WI38 (cell line): ENCODE data around the gene RAB11FIP4.

Experiments used
- H3K4me3 ChIP-seq: 2 replicates; pipeline ENCODE4 v1.5.1; 2011; ENCODE audit warnings: low read depth, mild to moderate bottlenecking, control low read depth, low read length
- TF ChIP-seq, protein P1 (sequence below): IDR thresholded peaks from 2 replicates; pipeline ENCODE4 v1.5.1; 2012; ENCODE audit warnings: low read depth, mild to moderate bottlenecking, control low read depth, low read length

RAB11FIP4 gene

GRCh38 chr17:31579265-31579664 is 187.8 kb downstream of the RAB11FIP4 start:
- TF ChIP-seq, protein P1, sequence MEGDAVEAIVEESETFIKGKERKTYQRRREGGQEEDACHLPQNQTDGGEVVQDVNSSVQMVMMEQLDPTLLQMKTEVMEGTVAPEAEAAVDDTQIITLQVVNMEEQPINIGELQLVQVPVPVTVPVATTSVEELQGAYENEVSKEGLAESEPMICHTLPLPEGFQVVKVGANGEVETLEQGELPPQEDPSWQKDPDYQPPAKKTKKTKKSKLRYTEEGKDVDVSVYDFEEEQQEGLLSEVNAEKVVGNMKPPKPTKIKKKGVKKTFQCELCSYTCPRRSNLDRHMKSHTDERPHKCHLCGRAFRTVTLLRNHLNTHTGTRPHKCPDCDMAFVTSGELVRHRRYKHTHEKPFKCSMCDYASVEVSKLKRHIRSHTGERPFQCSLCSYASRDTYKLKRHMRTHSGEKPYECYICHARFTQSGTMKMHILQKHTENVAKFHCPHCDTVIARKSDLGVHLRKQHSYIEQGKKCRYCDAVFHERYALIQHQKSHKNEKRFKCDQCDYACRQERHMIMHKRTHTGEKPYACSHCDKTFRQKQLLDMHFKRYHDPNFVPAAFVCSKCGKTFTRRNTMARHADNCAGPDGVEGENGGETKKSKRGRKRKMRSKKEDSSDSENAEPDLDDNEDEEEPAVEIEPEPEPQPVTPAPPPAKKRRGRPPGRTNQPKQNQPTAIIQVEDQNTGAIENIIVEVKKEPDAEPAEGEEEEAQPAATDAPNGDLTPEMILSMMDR: no peak
- H3K4me3 ChIP-seq: no peak overlapping the region

GRCh38 chr17:31580316-31580705 is 188.8 kb downstream of the RAB11FIP4 start:
- TF ChIP-seq, protein P1: no peak
- no peak overlapping the region for H3K4me3 ChIP-seq

- TF ChIP-seq, protein P1: no peak
- H3K4me3 ChIP-seq: no peak overlapping the region
Measured at GRCh38 chr17:31580706-31581490, 189.4 kb downstream of the RAB11FIP4 start.

DNA sequence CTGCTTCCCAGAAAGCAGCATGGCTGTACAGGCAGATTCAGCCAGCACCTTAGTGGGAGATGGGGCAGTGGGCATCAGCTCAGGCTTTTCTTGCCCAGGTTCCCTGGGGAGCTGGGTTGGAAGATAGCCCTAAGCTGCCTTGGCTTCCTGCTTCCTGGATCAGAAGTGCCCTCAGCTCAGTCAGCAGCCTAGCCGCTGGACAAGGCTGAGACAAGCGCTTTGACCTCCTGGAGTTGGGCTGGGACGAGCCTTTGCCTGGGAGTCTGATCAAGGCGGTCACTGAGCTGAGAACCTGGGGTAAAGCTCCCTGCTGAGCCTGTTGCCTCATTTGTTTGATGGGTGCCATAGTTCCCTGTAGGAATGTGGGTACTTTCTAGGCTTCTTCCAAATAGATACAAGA is 190.0 kb downstream of the RAB11FIP4 start:
- TF ChIP-seq, protein P1: no peak
- no peak overlapping the region for H3K4me3 ChIP-seq

DNA sequence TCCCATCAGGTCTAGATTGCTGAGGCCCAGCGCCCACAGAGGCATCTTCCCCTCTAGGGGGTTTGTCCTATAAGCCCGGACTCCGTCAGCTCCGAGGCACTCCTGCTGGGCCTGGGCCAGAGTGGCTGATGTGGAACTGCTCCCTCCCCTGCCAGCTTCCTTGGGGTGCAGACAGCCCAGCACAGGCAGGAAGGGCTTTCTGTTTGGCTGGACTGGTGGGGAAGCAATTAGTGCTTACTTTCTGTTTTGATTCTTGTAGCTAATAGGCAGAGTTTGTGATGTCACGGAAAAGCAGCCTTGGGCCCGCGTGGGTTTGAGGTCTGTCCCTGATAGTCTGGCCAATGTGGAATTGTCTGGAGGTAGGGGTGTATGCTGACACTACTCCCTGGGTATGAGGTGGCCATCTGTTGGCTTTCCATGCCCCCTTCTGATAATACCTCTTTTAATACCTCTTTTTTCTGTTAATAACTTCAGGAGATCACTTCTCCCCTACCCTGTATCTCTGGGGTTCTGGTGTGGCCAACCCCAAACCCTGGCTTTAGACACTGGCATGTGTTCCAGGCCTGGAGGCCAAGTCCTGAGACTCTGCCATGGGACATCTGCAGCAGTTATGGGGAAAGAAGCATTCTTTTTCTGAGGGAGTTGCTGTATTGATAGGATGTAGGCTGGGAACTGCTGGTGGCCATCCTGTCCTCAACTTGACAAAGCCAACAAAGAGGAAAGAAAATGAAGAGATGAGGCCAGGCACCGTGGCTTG is 190.9 kb downstream of the RAB11FIP4 start:
- H3K4me3 ChIP-seq: no peak overlapping the region
- TF ChIP-seq, protein P1: no peak

DNA sequence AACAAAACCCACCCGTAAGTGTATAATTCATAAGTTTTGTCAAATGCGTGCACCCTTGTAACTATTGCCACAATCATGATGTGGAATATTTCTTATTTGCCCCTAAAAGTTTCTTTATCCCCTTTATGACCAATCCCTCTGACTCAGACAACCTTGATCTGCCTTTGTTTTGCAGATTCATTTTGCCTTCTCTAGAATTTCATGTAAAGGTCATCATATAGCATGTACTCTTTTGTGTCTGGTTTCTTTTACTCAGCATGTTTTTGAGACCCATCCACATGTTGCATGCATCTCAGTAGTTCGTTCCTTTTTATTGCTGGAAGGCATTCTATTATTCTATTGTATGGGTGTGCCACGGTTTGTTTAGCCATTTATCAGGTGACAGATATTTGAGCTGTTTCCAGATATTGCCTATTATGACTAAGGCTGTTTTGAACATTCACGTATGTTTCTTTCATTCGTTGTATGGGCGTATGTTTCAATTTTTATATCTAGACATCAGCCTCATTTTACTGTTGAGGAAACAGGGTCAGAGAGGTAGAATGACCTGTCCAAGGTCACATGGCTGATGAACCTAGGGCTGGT is 192.4 kb downstream of the RAB11FIP4 start:
- H3K4me3 ChIP-seq: no peak overlapping the region
- TF ChIP-seq, protein P1: no peak
